GM21390 (cell line): ENCODE data around the gene ZNF423.

Experiments used
- ATAC-seq: cut with Tn5 transposase; IDR thresholded peaks from one replicate; pipeline ENCODE4 v1.9.1; 2021; ENCODE audit not compliant: unreplicated experiment

The ZNF423 gene

GRCh38 chr16:49649013-49649765 lies 206.7 kb downstream of the ZNF423 start:
- no peak for ATAC-seq

- no peak for ATAC-seq
Measured at GRCh38 chr16:49647673-49648072, 208.2 kb downstream of the ZNF423 start.

- ATAC-seq: no peak
Measured at GRCh38 chr16:49645263-49645662, 210.6 kb downstream of the ZNF423 start.

- no peak for ATAC-seq
Measured at GRCh38 chr16:49644145-49644463, 211.8 kb downstream of the ZNF423 start.

GRCh38 chr16:49643429-49644144 lies 212.3 kb downstream of the ZNF423 start:
- no peak for ATAC-seq

GRCh38 chr16:49641250-49641649 lies 214.7 kb downstream of the ZNF423 start:
- ATAC-seq: no peak

- ATAC-seq: no peak
Measured at GRCh38 chr16:49640581-49640980, 215.3 kb downstream of the ZNF423 start.

- ATAC-seq: no peak
Measured at GRCh38 chr16:49639739-49640431, 216.0 kb downstream of the ZNF423 start.

- ATAC-seq: no peak
Measured at GRCh38 chr16:49638673-49639610, 217.0 kb downstream of the ZNF423 start.

GRCh38 chr16:49637933-49638672 lies 217.8 kb downstream of the ZNF423 start:
- no peak for ATAC-seq

GRCh38 chr16:49637511-49637910 lies 218.4 kb downstream of the ZNF423 start:
- no peak for ATAC-seq

- no peak for ATAC-seq
Measured at GRCh38 chr16:49636608-49637007, 219.3 kb downstream of the ZNF423 start.

GRCh38 chr16:49635591-49636581 lies 220.0 kb downstream of the ZNF423 start:
- ATAC-seq: no peak

- ATAC-seq: no peak
Measured at GRCh38 chr16:49635009-49635350, 220.9 kb downstream of the ZNF423 start.

GRCh38 chr16:49634235-49635008 lies 221.5 kb downstream of the ZNF423 start:
- no peak for ATAC-seq

GRCh38 chr16:49632795-49633184 lies 223.1 kb downstream of the ZNF423 start:
- ATAC-seq: no peak

- no peak for ATAC-seq
Measured at GRCh38 chr16:49632086-49632794, 223.7 kb downstream of the ZNF423 start.
